ENCODE results near the gene PFDN4.

The PFDN4 gene

GRCh38 chr20:54203281-54203680, 4.6 kb upstream of the PFDN4 start:
- Histone ChIP-seq H3K79me2 (ENCODE audit: control insufficient read depth, low read length) (peaks cover 6% of the 10 kb centered on the region), H3K4me2 (ENCODE audit: low read length) (no peak overlapping the region), H3K27ac (ENCODE audit: low read depth, low read length) (no peak overlapping the region), H3K27me3 (ENCODE audit: control insufficient read depth, low read length) (peaks cover 15% of the 10 kb centered on the region; the same call in 1 of the 2 replicates), H3K9me3 (ENCODE audit: control insufficient read depth, insufficient read depth, low read length) (no peaks in the 10 kb centered on the region), H3K36me3 (ENCODE audit: control insufficient read depth, low read length) (no peaks in the 10 kb centered on the region; the same call in 1 of the 2 replicates), H3K4me1 (ENCODE audit: control insufficient read depth, low read length) (no peaks in the 10 kb centered on the region; the same call in 1 of the 2 replicates), H3F3A (ENCODE audit: control insufficient read depth, insufficient read depth) (no peaks in the 10 kb centered on the region), H3K9me2 (replicated peaks; ENCODE audit: control insufficient read depth, low read length) (no peaks in the 10 kb centered on the region), H3K4me3 (ENCODE audit: low read length) (no peak overlapping the region), H4K20me1 (ENCODE audit: control insufficient read depth, insufficient read depth, low read depth, low read length) (peaks cover 3% of the 10 kb centered on the region; the same call in 1 of the 2 replicates)
- no peak for TF ChIP-seq CTCF (IDR thresholded peaks at IDR 0.05; ENCODE audit: low read depth, low read length, poor library complexity, severe bottlenecking)
- no peak for TF ChIP-seq EZH2phosphoT487 (IDR thresholded peaks at IDR 0.05; ENCODE audit: borderline replicate concordance, low read length)

- TF ChIP-seq EZH2phosphoT487 (IDR thresholded peaks at IDR 0.05; ENCODE audit: borderline replicate concordance, low read length) (no peak), CTCF (IDR thresholded peaks at IDR 0.05; ENCODE audit: low read depth, low read length, poor library complexity, severe bottlenecking) (no peak)
- peaks cover 5% of the 10 kb centered on the region for H3K4me1 ChIP-seq (ENCODE audit: control insufficient read depth, low read length)
- H4K20me1 ChIP-seq (ENCODE audit: control insufficient read depth, insufficient read depth, low read depth, low read length), result peaks cover 3% of the 10 kb centered on the region; the same call in 1 of the 2 replicates
- H3K36me3 ChIP-seq (ENCODE audit: control insufficient read depth, low read length), result no peaks in the 10 kb centered on the region; the same call in 1 of the 2 replicates
- H3K27ac ChIP-seq (ENCODE audit: low read depth, low read length), result no peak overlapping the region
- peaks cover 15% of the 10 kb centered on the region; the same call in 1 of the 2 replicates for H3K27me3 ChIP-seq (ENCODE audit: control insufficient read depth, low read length)
- H3F3A ChIP-seq (ENCODE audit: control insufficient read depth, insufficient read depth), result no peaks in the 10 kb centered on the region
- no peaks in the 10 kb centered on the region for H3K9me2 ChIP-seq (replicated peaks; ENCODE audit: control insufficient read depth, low read length)
- no peaks in the 10 kb centered on the region for H3K9me3 ChIP-seq (ENCODE audit: control insufficient read depth, insufficient read depth, low read length)
- H3K4me2 ChIP-seq (ENCODE audit: low read length), result no peak overlapping the region
- no peak overlapping the region for H3K4me3 ChIP-seq (ENCODE audit: low read length)
- peaks cover 14% of the 10 kb centered on the region for H3K79me2 ChIP-seq (ENCODE audit: control insufficient read depth, low read length)
These were observed 3.8 kb upstream of the PFDN4 start for GRCh38 chr20:54204063-54204462.

GRCh38 chr20:54204481-54204880, 3.4 kb upstream of the PFDN4 start:
- Histone ChIP-seq H3K9me2 (replicated peaks; ENCODE audit: control insufficient read depth, low read length) (no peaks in the 10 kb centered on the region), H3K9me3 (ENCODE audit: control insufficient read depth, insufficient read depth, low read length) (no peaks in the 10 kb centered on the region), H3F3A (ENCODE audit: control insufficient read depth, insufficient read depth) (no peaks in the 10 kb centered on the region), H3K4me2 (ENCODE audit: low read length) (no peak overlapping the region), H3K36me3 (ENCODE audit: control insufficient read depth, low read length) (no peaks in the 10 kb centered on the region; the same call in 1 of the 2 replicates), H3K27ac (ENCODE audit: low read depth, low read length) (no peak overlapping the region), H4K20me1 (ENCODE audit: control insufficient read depth, insufficient read depth, low read depth, low read length) (no peaks in the 10 kb centered on the region), H3K4me3 (ENCODE audit: low read length) (no peak overlapping the region), H3K4me1 (ENCODE audit: control insufficient read depth, low read length) (peaks cover 9% of the 10 kb centered on the region), H3K27me3 (ENCODE audit: control insufficient read depth, low read length) (peaks cover 15% of the 10 kb centered on the region; the same call in 1 of the 2 replicates), H3K79me2 (ENCODE audit: control insufficient read depth, low read length) (peaks cover 18% of the 10 kb centered on the region)
- TF ChIP-seq EZH2phosphoT487 (IDR thresholded peaks at IDR 0.05; ENCODE audit: borderline replicate concordance, low read length) (no peak), CTCF (IDR thresholded peaks at IDR 0.05; ENCODE audit: low read depth, low read length, poor library complexity, severe bottlenecking) (no peak)
